Stimulated activated CD4-positive, alpha-beta T cell treated with anti-CD3 and anti-CD28 coated beads, TNF-alpha, amount 100 ng/mL, for 24 hours (primary cell): ENCODE measurements around the gene CCDC142.
A peak's percentile ranks its signal among the peaks of the same experiment; 100 is the strongest.
"Not testable (repeated sequence)": the region's sequence is repeated elsewhere in the genome, so short reads cannot be mapped to it uniquely, and the experiment has no call there.

Experiments
- DNase-seq, 3 experiments: peaks; one replicate each; pipeline ENCODE4 v3.0.0-alpha.2; 2020; ENCODE audit warnings: low read depth in 3 of 3

The CCDC142 gene

GRCh38 chr2:74499267-74499939 lies 16.6 kb upstream of the CCDC142 start, which contains the start of gene LBX2:
Gene LBX2, minus strand, starts transcription at chr2:74499603. Its CDS starts 66 bp downstream, at chr2:74499537.
- DNase-seq, result peak in 1 of 3 experiments; percentile 54

GRCh38 chr2:74498500-74499266 lies 15.9 kb upstream of the CCDC142 start:
- no peak for DNase-seq

GRCh38 chr2:74497777-74498499 lies 15.1 kb upstream of the CCDC142 start:
- no peak for DNase-seq

- no peak for DNase-seq
These were observed 14.4 kb upstream of the CCDC142 start for GRCh38 chr2:74496997-74497776.

- DNase-seq, result no peak
These were observed 12.6 kb upstream of the CCDC142 start for GRCh38 chr2:74495440-74495839.

- DNase-seq, result no peak
These were observed 10.7 kb upstream of the CCDC142 start for GRCh38 chr2:74493546-74493945.

GRCh38 chr2:74491648-74492544 lies 9.1 kb upstream of the CCDC142 start:
- DNase-seq, result no peak

- no peak for DNase-seq
These were observed 7.1 kb upstream of the CCDC142 start for GRCh38 chr2:74489906-74490305.

GRCh38 chr2:74488643-74489481 lies 6.1 kb upstream of the CCDC142 start:
- DNase-seq, result no peak

GRCh38 chr2:74486141-74486540 lies 3.3 kb upstream of the CCDC142 start:
- DNase-seq, result no peak

- not testable (repeated sequence) for DNase-seq
These were observed 922 bp upstream of the CCDC142 start for GRCh38 chr2:74483675-74484164.

- DNase-seq, result peak in 1 of 3 experiments; percentile 56
These were observed 617 bp downstream of the CCDC142 start for GRCh38 chr2:74481961-74482800.

- no peak for DNase-seq
These were observed 1.4 kb downstream of the CCDC142 start for GRCh38 chr2:74481431-74481830.

GRCh38 chr2:74474899-74475298 lies 7.9 kb downstream of the CCDC142 start:
- DNase-seq, result no peak

- no peak for DNase-seq
These were observed 8.3 kb downstream of the CCDC142 start for GRCh38 chr2:74474481-74474880.

GRCh38 chr2:74472945-74473258 lies 9.9 kb downstream of the CCDC142 start:
- no peak for DNase-seq

- peak; percentile 90 to 96 (median 91) for DNase-seq
These were observed 10.5 kb downstream of the CCDC142 start, which contains the start of gene MRPL53 for GRCh38 chr2:74472086-74472944. Gene MRPL53, minus strand, starts transcription at chr2:74472680. Its CDS starts 20 bp downstream, at chr2:74472660.
